Heart left ventricle (tissue), 13 donors: ENCODE results near the gene CTNND2.

Experiments
- CTCF ChIP-seq, 12 donors: fragments of 200-600 bp; sonication (generic) in 4 of 12; IDR thresholded peaks; one replicate each; pipeline versions ENCODE4 v1.5.0 to v1.8.0; 2018 to 2022; ENCODE audit warnings: antibody characterized with exemption in 12 of 12, mild to moderate bottlenecking in 5 of 12
- POLR2A ChIP-seq, 2 donors: fragments of 450-650 bp; IDR thresholded peaks; one replicate each; pipeline ENCODE4 v1.6.1; 2017; ENCODE audit warnings: antibody characterized with exemption in 2 of 2, mild to moderate bottlenecking in 2 of 2, moderate library complexity in 2 of 2
- donor health status: ischemic (EF 13 %, LVEDD 7.1; RV severe dilation, severe dysfunction).
- donor health status: DM: no; HTN: yes; CAD: no.
- donor health status: DM: no; HTN: no; CAD: no.
- donor health status: ischemic (EF 25% LVEDD 6.9; RV normal size, moderate dysfunction).
- donor health status: ischemic (EF 25% LVEDD 5.7; RV mildly dilated, moderate dysfunction).
- donor health status: ischemic (EF 35%, LVEDD 5.7; RV mildly dilated, moderate dysfunction).
- donor health status: nonischemic (EF 11% LVEDD 7.7; RV severe dilation, severe dysfunction).
- donor health status: DM: yes; HTN: yes; CAD: no.
- donor health status: PGD.
- donor health status: ischemic (EF 29% LVEDD 5.4; RV normal size, mild dysfunction).
- donor health status: nonischemic (EF 23%, LVEDD 6.1; RV moderate dilation, normal function).

GRCh38 chr5:11514705-11515432 is 389.4 kb downstream of the CTNND2 start:
- TF ChIP-seq CTCF (IDR thresholded peaks at IDR 0.05) (no peak), POLR2A (IDR thresholded peaks at IDR 0.05) (no peak)
